KG1 (cell line): Measurements from ENCODE around the gene KYNU.
"Not testable (repeated sequence)": the region's sequence is repeated elsewhere in the genome, so short reads cannot be mapped to it uniquely, and the experiment has no call there.

Experiments
- DNase-seq: peaks from one replicate; lab custom pipeline; 2025; lab: John Stamatoyannopoulos, UW

Gene KYNU

DNA sequence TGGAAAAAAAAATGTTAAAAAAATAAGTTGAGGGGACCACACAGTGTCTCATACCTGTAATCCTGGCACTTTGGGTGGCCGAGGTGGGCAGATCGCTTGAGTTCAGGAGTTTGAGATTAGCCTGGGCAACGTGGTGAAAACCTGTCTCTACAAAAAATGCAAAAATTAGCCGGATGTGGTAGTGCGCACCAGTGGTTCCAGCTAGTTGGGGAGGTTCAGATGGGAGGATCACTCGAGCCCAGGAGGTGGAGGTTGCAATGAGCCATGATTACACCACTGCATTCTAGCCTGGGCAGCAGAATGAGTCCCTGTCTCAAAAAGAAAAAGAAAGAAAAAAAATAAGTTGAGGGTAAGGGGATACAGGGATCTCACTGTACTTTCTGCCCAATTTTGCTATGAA, 6.1 kb upstream of the KYNU start:
- no peak for DNase-seq

DNA sequence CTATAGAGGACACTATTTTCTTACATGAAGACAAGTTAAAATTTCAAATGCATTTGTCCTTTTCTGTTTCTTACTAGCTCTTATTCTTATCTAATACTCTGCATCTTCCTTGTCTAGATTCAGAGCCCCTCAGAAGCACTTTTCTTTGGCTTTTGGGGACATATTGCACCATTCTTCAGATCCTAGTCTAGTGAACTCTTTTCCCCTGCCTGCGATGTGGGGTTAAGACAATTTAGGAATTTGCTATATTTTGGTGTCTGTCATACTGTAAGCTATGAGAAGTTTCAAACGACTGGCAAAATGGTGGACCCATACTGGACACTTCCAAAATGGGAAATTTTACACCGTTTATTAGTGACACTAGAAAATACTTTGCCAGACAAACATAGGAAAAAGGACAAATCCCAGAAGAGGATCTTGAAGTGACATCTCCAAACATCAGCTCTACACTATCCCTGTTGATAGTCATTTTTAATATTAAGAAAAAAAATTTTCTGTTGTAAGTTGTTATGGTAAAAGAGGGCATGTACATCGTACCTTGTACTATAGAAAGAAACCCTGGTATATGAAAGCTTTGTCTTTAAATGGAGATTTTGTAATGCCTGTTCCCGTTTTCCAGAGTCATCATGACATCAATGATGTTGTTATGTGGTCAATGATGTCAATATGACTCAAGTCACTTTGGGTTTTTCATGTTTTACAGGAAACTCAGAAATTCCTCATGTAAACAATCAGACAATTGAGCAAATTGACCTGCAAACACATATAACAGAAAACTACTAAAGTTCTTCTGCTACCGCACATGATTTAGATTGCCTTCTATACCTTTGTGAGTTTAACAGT, 4.4 kb upstream of the KYNU start:
- DNase-seq = no peak

GRCh38 chr2:142873831-142874287, 3.6 kb upstream of the KYNU start:
- no peak for DNase-seq

DNA sequence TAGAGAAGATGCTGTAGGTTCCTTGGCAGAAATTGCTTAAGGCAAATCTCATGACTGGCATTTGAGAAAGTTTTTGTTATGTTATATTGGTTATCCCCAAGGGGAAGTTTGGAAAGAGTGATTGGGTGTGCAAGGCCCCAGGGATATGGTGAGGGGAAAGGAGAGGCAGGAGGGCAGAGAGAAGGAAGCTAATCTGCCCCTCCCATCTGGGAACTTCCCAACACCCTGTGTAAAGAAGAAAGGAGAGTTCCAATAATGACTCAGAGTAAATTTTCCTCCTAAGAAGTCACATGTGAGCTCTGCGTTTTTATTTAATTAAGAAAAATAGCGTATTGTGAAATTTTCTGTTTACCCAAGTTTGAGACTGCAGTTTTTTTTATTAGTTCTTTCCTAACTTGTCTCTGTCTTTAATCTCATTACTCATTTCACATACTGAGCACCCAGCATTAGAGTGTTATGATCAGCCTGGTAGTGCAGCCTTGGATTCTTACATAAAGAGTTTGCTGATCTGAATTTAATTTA, 3.1 kb upstream of the KYNU start:
- no peak for DNase-seq

DNA sequence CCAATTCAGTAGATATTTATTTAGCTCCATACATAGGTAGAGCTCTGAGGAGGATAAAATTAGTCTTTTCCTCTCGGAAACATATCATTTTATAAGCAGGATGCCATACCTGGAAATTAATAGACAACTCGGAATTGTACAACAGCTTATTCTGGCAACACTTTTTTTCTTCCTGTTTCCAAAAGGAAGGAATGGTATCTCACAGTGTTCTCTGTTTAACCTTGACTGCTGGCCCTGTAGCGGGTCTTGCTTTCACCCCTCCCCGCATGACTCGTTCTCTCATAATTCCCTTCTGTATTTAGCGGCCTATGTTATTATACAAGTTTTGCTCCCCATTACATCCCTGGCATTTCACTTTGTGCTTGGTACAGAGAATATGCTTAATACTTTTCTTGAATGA, 2.5 kb upstream of the KYNU start:
- no peak for DNase-seq

DNA sequence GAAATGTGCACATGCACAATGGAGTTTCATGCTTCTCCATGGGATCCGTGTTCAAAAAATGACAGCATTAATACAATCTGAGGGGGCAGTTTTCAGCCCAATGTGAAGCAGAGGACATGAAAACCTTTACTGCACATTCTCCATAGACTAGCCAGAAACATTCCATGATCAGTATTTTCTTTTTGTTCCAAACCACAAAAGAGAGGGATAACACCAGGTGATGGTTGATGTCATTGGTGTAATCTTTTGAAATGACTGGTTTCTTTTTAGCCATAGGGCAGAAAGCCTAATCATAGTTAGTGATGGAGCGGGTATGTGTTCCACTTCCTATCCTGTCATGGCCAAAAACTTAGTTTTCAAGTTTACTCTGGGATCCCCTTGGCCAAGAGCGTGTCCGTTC, 1.8 kb upstream of the KYNU start:
- DNase-seq = no peak

GRCh38 chr2:142876423-142876822, 1.0 kb upstream of the KYNU start:
- no peak for DNase-seq

DNA sequence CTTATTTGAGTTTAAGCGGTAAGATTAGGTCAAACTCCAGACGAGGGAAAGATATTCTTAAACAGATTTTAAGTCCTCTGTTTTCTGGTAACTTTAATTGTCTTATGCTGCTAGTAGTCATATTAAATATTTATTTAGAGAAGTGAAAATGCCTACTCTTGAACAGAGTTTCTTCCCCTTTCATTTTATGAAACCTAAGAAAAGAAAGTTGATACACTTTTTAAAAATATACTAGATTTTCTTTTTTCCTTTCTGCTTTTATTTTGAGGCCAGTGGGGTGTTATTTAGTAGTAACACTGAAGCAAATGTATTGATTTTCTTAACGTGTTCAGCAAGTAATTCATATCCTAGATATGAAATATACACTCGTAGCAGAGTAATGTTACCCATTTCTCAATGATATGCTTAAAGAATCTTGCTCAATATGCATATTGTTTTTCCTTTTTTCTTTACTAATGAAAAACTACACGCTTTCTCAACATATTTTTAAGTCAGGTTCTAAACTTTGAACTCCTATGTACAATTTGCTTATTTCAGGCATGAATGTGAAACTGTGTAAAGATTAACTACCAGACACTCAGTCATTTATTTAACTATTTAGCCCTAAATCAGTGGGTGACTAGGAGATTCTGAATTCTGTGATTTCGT, 691 bp downstream of the KYNU start:
- no peak for DNase-seq

- DNase-seq = no peak
Observed at GRCh38 chr2:142879151-142879550, 1.7 kb downstream of the KYNU start.

- no peak for DNase-seq
Observed at GRCh38 chr2:142880279-142880678, 2.8 kb downstream of the KYNU start.

DNA sequence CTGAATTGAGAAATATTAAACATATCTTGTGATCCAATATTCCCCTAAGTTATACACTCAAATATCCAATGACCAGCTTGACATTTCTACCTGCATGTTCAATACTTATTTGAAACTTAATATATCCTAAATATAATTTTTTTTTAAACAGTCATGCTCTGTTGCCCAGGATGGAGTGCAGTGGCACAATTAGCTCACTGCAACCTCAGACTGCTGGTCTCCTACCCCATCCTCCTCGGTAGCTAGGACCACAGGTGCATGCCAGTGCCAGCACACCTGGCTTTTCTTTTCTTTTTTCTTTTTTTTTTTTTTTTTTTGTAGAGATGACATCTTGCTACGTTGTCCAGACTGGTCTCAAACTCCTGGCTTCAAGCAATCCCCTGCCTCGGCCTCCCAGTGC, 4.2 kb downstream of the KYNU start:
- no peak for DNase-seq

GRCh38 chr2:142882500-142882899, 5.0 kb downstream of the KYNU start:
- DNase-seq = not testable (repeated sequence)

DNA sequence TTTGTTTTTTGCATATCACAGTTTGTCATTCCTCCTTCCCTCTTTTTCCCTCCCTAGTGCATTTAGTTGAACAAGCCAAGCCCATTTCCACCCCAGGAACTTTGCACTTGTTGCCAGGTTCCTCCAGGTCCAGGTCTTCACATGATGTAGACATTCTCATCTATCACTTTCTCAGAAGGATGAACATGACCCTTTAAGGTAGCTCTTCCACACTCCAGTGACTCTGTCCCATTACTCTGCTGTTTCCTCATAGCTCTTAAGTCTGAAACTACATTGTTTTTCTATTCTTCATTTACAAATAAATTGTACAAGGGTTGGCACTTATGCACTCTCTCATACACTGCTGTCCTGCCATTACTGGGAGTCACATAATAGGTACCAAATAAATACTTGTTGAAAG, 6.1 kb downstream of the KYNU start:
- no peak for DNase-seq

DNA sequence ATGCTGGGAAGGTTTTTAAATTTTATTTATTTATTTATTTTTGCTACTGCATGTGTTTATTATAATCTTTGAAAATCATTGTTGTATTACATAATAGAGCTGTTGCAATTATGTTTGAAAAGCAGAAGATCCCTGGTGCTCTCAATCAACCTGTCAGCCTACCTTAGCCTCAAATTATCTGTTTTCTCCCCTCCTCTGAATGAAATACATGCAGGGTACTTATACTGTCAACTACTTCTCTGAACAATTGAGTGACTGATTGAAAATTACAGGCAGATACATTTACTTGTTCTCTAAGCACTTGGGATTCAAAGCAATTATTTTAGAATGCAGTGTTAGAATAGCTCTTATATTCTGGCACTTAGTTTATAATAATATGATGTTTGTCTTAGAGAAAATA, 8.1 kb downstream of the KYNU start:
- DNase-seq = no peak

- no peak for DNase-seq
Observed at GRCh38 chr2:142892715-142893114, 15.3 kb downstream of the KYNU start.

DNA sequence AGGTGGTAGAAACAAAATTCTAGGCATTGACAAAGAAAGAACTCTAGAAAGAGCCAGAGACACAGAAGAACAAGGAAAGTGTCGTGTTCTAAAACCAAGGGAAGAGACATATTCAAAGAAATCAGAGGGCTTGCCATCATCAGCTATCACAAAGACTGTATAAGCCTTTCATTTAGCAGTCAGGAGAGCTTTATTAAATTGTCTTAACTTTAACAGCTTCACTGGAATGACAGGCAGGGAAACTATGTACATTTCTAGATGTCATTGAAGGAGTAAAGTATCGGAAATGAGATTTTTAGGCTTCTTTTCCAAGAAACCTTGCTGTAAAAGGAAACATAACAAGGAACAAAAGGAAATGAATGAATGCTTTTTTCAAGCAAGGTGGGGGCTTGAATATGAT, 15.8 kb downstream of the KYNU start:
- DNase-seq = no peak

- no peak for DNase-seq
Observed at GRCh38 chr2:142897807-142898206, 20.3 kb downstream of the KYNU start.

GRCh38 chr2:142900327-142900726, 22.9 kb downstream of the KYNU start:
- DNase-seq = not testable (repeated sequence)

DNA sequence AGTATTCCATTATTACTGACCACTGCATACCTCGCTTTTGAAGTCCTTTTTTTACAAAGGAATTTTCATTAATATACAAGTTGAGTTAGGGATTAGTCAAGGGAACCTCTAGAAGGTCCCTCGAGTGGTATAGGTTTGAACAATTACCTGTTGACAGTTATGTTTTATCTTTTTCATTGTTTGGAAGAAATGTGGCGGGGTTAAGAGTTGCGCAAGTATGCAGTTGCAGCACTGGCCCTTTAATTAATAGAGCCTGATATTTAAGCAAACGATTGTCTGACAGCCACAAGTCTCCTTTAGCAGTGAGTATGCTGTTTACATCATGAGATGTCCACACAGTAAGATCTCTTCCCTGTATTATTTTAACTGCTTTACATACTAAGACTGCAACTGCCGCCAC, 24.3 kb downstream of the KYNU start:
- DNase-seq = no peak

GRCh38 chr2:142903726-142904125, 26.3 kb downstream of the KYNU start:
- not testable (repeated sequence) for DNase-seq

- DNase-seq = no peak
Observed at GRCh38 chr2:142907653-142908052, 30.2 kb downstream of the KYNU start.

DNA sequence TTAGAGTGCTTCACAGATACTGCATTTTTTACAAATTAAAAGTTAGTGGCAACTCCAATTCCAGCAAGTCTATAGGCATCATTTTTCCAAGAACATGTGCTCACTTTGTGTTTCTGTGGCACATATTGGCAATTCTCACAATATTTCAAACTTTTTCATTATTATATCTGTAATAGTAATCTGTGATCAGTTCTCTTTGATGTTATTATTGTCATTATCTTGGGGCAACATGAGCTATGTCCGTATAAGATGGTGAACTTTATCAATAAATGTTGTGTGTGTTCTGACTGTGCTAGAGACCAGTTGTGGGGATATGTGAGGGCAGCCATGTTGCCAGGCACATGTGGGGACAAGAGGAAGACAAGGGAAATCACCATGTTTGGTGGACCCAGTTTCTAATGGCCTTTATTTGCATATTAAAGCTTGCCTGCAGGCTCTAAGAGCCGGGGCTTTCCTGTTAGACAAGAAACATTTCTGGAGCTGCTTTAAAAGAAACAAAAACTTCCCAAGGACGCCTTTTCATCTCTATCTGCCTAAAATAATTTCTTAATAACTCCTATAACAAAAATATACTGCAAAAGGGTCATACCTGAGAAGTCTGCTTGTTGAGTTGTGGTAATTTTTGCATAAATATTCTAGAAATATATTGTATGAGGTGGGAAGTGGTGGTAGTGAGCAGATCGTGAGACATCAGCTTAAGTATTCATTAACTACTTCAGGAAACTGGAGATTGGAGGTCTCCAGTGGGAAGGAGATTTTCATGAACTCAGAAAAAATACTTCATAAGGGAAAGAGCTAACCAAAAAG, 37.2 kb downstream of the KYNU start:
- DNase-seq = no peak

- DNase-seq = no peak
Observed at GRCh38 chr2:142915502-142915901, 38.0 kb downstream of the KYNU start.
